HG03378 (cell line): ENCODE measurements around the gene USP54.

Experiments
- ATAC-seq: cut with Tn5 transposase; IDR thresholded peaks from one replicate; pipeline ENCODE4 v1.9.1; 2021; ENCODE audit warnings: mild to moderate bottlenecking, moderate library complexity; ENCODE audit not compliant: unreplicated experiment

Gene USP54

GRCh38 chr10:73478636-73479035 lies 112.5 kb downstream of the USP54 start:
- no peak for ATAC-seq

GRCh38 chr10:73471226-73471625 lies 119.9 kb downstream of the USP54 start:
- ATAC-seq = no peak

GRCh38 chr10:73469579-73469978 lies 121.6 kb downstream of the USP54 start:
- no peak for ATAC-seq

GRCh38 chr10:73467206-73467605 lies 123.9 kb downstream of the USP54 start:
- ATAC-seq = no peak

- ATAC-seq = no peak
Observed at GRCh38 chr10:73465978-73466726, 125.0 kb downstream of the USP54 start.

- ATAC-seq = no peak
Observed at GRCh38 chr10:73460897-73461296, 130.2 kb downstream of the USP54 start.

GRCh38 chr10:73459683-73460314 lies 131.3 kb downstream of the USP54 start:
- ATAC-seq = no peak

- ATAC-seq = no peak
Observed at GRCh38 chr10:73456187-73456890, 134.8 kb downstream of the USP54 start.

GRCh38 chr10:73449113-73449512 lies 142.0 kb downstream of the USP54 start:
- ATAC-seq = no peak

GRCh38 chr10:73448384-73448783 lies 142.8 kb downstream of the USP54 start:
- no peak for ATAC-seq
